ENCODE data around the gene SV2A. TPM values are rescaled to one million over a fixed set of nuclear protein-coding genes. Genes with fewer than 3 reads are reported as not detected.

SV2A gene
- total RNA-seq, 1 donor from 2014 or later = 5.9 TPM

DNA sequence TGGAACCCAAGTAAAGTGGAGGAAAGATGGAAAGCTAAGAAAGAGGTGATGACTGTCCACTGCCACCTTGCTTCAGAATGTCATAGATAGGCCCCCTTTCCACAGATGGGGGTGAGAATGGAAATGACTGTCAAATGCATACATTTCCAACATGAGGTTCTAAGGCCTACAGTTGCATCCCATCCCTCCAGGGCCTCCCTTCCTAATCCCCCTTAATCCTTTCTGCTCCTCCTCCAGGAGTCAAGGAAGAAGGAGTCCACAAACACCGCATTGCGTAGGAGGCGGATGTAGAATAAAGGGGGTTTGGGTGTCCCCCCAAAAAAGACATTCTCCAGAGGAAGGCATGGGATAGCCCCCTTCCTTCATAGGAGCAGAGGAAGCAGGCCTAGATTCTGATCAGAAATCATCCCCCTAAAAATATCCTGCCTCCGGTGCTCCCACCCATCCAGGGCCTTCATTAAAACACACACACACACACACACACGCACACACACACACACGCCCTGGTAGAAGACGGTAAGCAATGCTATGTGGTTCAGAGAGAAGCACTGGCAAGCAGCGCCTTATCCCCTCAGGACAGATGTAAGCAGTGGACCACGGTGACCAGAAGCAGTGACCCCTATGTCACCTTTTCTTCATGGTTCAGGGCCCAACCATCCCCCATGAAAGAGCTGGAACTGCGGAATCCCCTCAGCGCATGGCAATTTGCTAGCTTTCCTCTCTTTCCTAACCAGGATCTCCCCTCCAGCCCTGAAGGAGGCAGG is 2.0 kb downstream of the SV2A start:
- Histone ChIP-seq H3K4me3 (peak overlapping the region in 1 of 2 donors; percentile 87), H3K4me1 (peaks cover 0 to 11% of the 10 kb centered on the region in 2 donors), H3K36me3 (peaks cover 6 to 26% of the 10 kb centered on the region in 2 donors), H3K27me3 (no peaks in the 10 kb centered on the region), H3K27ac (peak overlapping the region; percentile 75 to 78), H3K9me3 (no peaks in the 10 kb centered on the region)
- DNase-seq (ENCODE audit: low spot score in 2 of 2) = no peak
- TF ChIP-seq, protein P1, sequence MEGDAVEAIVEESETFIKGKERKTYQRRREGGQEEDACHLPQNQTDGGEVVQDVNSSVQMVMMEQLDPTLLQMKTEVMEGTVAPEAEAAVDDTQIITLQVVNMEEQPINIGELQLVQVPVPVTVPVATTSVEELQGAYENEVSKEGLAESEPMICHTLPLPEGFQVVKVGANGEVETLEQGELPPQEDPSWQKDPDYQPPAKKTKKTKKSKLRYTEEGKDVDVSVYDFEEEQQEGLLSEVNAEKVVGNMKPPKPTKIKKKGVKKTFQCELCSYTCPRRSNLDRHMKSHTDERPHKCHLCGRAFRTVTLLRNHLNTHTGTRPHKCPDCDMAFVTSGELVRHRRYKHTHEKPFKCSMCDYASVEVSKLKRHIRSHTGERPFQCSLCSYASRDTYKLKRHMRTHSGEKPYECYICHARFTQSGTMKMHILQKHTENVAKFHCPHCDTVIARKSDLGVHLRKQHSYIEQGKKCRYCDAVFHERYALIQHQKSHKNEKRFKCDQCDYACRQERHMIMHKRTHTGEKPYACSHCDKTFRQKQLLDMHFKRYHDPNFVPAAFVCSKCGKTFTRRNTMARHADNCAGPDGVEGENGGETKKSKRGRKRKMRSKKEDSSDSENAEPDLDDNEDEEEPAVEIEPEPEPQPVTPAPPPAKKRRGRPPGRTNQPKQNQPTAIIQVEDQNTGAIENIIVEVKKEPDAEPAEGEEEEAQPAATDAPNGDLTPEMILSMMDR (IDR thresholded peaks at IDR 0.05) = no peak
- intact Hi-C loops (cut with DNase I) = loop anchor here (2.0 kb wide), 1 partner anchor 17 kb away; the partner anchor contains the start of gene BOLA1

DNA sequence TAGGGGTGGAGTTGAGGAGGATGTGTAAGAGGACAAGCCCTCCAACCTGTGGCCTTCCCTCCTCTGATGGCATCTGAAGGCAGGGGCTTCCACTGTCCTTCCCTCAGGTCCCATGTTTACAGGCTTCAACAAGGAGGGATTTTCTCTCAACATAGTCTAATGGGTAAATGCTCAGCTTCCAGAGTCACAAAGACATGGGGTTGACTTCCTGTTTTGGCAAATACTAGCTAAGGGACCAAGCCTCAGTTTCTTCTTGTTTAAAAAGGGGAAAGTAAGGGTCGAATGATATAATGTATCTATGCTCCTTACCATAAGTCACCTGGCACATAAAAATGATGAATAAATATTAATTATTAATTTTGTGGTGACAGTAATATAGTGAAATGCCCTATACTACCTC is 3.1 kb downstream of the SV2A start:
- peak overlapping the region in 1 of 2 donors; percentile 75 for H3K27ac ChIP-seq
- TF ChIP-seq, protein P1 (IDR thresholded peaks at IDR 0.05) = no peak
- intact Hi-C loops (cut with DNase I) = no loop called here
- H3K4me3 ChIP-seq = no peak overlapping the region
- H3K4me1 ChIP-seq = peaks cover 0 to 11% of the 10 kb centered on the region in 2 donors
- peaks cover 6 to 37% of the 10 kb centered on the region in 2 donors for H3K36me3 ChIP-seq
- H3K27me3 ChIP-seq = no peaks in the 10 kb centered on the region
- H3K9me3 ChIP-seq = no peaks in the 10 kb centered on the region
- no peak for DNase-seq (ENCODE audit: low spot score in 2 of 2)

DNA sequence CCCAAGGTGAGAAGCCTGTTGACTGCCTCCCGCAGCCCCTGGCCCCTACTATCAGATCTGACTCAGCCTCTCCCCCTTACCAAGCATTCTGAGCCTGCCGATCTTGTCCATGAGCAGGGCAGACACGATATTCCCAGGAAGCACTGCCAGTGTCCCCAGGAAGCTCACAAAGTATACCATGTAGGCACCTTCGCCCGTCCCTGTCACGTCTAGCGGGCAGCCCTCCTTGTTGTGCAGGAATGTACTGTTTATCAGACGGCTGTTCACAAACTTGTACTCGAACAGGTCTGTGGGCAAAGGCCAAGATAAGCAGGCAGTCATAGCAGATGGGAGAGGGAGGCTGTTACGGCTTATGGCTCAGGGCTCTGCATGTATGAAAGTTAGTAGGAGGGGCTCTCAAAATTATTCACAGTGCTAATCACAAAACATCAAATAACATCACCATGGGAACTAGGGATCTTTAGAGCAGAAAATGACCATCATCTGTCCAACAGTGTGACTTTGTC is 11.0 kb downstream of the SV2A start:
- H3K36me3 ChIP-seq = peaks cover 37 to 67% of the 10 kb centered on the region in 2 donors
- no peaks in the 10 kb centered on the region for H3K4me1 ChIP-seq
- H3K4me3 ChIP-seq = no peak overlapping the region
- no peaks in the 10 kb centered on the region for H3K27me3 ChIP-seq
- H3K9me3 ChIP-seq = no peaks in the 10 kb centered on the region
- H3K27ac ChIP-seq = no peak overlapping the region
- intact Hi-C loops (cut with DNase I) = no loop called here
- no peak for DNase-seq (ENCODE audit: low spot score in 2 of 2)
- TF ChIP-seq, protein P1 (IDR thresholded peaks at IDR 0.05) = no peak

DNA sequence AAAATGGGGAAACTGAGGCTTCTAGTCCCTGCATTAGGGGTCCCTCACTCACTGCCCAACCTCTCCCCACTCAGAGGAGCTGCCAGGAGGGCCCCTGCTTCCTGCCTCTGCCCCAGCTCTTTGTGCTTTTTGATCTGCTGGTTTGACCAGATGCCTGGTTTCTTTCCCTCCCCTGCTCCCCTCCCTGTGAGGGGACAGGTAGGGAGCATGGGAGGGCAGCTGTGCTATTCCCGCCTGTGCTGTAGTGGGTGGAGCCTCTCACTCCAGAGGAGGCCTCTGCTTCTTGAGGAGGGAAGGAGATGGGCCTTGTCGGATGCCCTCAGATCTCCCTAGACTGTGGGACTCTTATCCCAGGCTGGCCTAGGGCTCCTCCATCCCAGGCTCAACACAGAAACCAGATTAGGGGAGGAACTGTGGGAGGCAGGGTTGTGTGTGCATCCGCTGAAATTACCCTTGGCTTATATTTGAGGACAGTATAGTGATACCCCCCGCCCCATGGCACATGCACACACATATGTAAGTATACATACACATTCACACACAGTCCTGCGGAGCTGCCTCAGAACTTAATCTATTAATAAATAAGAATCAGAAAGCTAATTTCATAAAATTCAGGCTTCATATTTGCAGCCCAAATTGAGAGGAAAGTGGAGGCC is 13.7 kb downstream of the SV2A start:
- H3K9me3 ChIP-seq = no peaks in the 10 kb centered on the region
- H3K36me3 ChIP-seq = peaks cover 31 to 42% of the 10 kb centered on the region in 2 donors
- peaks cover 0 to 5% of the 10 kb centered on the region in 2 donors for H3K4me1 ChIP-seq
- TF ChIP-seq, protein P1 (IDR thresholded peaks at IDR 0.05) = no peak
- H3K4me3 ChIP-seq = no peak overlapping the region
- intact Hi-C loops (cut with DNase I) = no loop called here
- no peak for DNase-seq (ENCODE audit: low spot score in 2 of 2)
- no peaks in the 10 kb centered on the region for H3K27me3 ChIP-seq
- H3K27ac ChIP-seq = no peak overlapping the region

DNA sequence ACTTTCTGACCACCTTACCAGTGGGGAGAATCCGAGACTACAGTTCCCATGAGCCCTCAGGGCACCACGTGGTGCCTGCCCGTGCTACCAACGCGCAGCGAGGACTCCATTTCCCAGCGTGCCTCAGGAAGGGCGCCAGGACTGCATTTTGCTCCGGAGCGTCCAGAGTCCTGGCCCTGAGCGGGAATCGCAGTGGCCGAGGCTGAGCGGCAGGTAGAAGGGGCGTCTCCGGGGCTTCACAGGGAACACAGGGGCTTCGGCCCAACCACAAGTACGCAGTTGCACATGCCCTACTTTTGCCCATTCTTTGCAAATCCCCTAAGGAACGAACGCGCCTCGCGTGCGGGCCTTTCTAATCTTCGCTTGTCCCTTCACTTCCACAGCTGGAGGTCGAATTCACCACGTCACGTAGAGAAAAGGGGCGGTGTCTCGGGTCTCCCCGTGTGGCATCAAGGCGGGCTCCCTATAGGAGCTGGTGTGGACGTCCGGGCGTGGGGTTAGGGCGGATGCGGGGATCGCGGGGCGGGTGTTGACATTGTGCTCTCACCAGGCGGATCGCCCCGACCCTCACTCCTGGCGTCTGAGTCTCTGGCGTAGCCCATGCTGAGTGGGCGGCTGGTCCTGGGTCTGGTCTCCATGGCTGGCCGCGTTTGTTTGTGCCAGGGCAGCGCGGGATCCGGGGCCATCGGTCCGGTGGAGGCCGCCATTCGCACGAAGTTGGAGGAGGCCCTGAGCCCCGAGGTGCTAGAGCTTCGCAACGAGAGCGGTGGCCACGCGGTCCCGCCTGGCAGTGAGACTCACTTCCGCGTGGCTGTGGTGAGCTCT is 18.0 kb downstream of the SV2A start, which contains the start of gene BOLA1:
BOLA1 (plus strand) TSS at position 109 of the 825 bp plus-strand sequence; CDS start at position 601, 492 bp downstream.
- DNase-seq (ENCODE audit: low spot score in 2 of 2) = peak; percentile 75 to 96
- intact Hi-C loops (cut with DNase I) = loop anchor here (1.0 to 2.0 kb wide), 3 partner anchors 11 to 28 kb away; partner anchors contain the start of genes SF3B4 and SV2A
- Histone ChIP-seq H3K27me3 (no peaks in the 10 kb centered on the region), H3K36me3 (peaks cover 0 to 4% of the 10 kb centered on the region in 2 donors), H3K4me1 (peaks cover 0 to 5% of the 10 kb centered on the region in 2 donors), H3K27ac (peak within 1 kb of the TSS; percentile 87 to 90), H3K4me3 (peak within 1 kb of the TSS; percentile 66 to 70), H3K9me3 (no peaks in the 10 kb centered on the region)
- TF ChIP-seq, protein P1 (IDR thresholded peaks at IDR 0.05) = no peak

Data from ascending aorta (tissue), 2 donors.